ENCODE data around the gene SEPHS2.
A peak's percentile ranks its signal among the peaks of the same experiment; 100 is the strongest.
"Not testable (repeated sequence)": the region's sequence is repeated elsewhere in the genome, so short reads cannot be mapped to it uniquely, and the experiment has no call there.

Gene SEPHS2, protein sequence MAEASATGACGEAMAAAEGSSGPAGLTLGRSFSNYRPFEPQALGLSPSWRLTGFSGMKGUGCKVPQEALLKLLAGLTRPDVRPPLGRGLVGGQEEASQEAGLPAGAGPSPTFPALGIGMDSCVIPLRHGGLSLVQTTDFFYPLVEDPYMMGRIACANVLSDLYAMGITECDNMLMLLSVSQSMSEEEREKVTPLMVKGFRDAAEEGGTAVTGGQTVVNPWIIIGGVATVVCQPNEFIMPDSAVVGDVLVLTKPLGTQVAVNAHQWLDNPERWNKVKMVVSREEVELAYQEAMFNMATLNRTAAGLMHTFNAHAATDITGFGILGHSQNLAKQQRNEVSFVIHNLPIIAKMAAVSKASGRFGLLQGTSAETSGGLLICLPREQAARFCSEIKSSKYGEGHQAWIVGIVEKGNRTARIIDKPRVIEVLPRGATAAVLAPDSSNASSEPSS

GRCh38 chr16:30445408-30446202 lies at the start of gene SEPHS2:
SEPHS2 (minus strand) TSS chr16:30445874; CDS start chr16:30445727, 147 bp downstream.
- DNase-seq (ENCODE audit: low read depth, low spot score): peak; percentile 83

- DNase-seq (ENCODE audit: low read depth, low spot score): no peak
These were observed 49.0 kb upstream of the SEPHS2 start for GRCh38 chr16:30494709-30495108.

DNA sequence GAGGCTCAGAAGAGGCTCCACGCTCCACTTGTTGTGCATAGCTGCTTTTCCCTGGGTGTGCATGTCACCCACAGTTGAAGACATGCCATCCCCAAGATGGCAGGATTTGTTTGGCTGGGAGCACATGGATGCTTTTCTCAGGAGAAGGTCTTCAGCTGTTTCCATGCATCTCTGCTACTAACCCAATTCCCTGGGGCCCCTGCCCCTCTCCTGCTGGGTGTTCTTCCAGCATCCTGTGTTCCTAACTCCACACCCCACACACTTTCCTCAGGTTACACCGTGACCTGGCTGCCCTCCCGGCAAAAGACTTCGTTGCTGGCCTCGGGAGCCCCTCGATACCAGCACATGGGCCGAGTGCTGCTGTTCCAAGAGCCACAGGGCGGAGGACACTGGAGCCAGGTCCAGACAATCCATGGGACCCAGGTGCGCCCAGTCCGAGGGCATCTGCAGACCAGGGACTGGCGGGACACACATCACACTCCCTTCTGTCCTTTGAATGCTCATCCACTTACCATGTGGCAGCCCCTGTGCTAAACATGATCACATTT lies 48.3 kb upstream of the SEPHS2 start:
- DNase-seq (ENCODE audit: low read depth, low spot score): no peak

DNA sequence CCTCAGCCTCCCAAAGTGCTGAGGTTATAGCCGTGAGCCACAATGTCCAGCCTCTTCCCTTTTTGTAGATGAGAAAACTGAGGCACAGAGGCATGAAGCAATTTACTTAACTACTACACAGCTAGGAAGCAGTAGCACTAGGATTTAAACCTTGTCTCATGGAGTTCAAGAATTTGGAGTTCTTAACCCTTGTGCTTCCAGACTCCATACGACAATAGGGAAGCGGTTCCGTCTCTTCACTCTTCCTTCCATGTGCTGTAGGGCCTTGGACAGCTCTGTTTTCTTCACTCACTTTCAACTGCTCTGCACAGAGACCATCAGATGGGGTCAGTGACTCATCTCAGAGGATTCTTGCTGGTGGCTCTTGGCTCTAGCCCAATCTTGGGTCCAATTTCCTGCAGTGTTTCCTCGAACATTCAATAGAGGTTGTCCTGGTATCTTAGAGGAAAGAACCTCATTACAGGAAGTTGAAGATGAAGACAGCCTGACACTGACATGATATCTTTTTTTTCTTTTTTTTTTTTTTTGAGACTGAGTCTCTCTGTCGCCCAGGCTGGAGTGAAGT lies 46.2 kb upstream of the SEPHS2 start:
- DNase-seq (ENCODE audit: low read depth, low spot score): peak; percentile 46

GRCh38 chr16:30491229-30491628 lies 45.6 kb upstream of the SEPHS2 start:
- DNase-seq (ENCODE audit: low read depth, low spot score): no peak

- no peak for DNase-seq (ENCODE audit: low read depth, low spot score)
These were observed 44.5 kb upstream of the SEPHS2 start for GRCh38 chr16:30490210-30490609.

DNA sequence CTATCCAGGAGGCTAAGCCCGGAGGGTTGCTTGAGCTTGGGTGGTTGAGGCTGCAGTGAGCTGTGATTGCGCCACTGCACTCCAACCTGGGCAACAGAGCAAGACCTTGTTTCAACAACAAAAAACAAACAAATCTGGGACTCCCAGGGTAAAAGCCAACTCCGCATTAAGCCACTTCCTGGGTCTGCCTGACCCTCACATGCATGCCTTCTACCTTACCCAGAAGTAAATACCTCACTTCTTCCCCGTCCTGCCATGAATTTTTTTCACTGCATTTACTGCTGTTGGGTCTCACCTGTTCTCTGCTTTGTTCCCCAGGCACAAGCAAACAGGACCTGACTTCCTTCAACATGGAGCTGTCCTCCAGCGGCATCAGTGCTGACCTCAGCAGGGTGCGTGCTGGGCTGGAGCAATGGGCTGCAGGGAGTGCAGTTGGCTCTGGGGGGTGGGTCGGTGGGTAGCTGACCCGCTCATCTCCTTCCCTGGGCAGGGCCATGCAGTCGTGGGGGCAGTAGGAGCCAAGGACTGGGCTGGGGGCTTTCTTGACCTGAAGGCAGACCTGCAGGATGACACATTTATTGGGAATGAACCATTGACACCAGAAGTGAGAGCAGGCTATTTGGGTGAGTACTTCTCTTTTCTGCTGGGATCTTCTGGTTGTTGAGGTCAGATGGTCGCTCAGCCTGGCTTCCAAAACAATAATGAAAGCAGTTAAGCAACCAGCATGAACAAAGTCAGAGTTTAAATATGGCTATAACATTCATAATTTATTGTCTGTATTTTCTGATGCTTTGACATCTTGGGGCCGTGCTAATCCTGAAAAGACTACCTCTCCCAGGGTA lies 43.3 kb upstream of the SEPHS2 start:
- DNase-seq (ENCODE audit: low read depth, low spot score): no peak

DNA sequence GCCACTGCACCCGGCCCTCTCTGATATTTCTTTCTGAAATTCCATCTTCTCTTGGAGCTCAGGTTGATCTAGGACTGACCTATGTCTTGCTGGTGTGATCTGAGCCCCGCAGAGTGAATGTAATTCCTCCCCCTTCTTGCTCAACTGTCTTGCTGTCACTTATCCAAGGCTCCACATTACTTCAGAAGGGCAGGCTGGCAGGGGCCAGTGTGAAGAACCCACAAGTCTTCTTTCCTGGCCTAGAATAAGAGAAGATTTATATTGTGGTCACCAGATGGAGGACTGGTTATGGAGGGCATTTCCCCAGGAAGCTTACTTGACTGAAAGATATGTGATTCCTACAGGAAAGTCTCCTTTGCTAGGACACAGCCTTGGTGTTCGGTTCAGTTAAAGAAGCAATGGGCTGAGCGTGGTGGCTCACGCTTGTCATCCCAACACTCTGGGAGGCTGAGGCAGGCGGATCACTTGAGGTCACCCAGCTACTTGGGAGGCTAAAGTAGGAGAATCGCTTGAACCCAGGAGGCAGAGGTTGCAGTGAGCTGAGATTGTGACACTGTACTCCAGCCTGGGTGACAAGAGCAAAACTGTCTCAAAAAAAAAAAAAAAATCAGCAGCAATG lies 40.3 kb upstream of the SEPHS2 start:
- DNase-seq (ENCODE audit: low read depth, low spot score): no peak

DNA sequence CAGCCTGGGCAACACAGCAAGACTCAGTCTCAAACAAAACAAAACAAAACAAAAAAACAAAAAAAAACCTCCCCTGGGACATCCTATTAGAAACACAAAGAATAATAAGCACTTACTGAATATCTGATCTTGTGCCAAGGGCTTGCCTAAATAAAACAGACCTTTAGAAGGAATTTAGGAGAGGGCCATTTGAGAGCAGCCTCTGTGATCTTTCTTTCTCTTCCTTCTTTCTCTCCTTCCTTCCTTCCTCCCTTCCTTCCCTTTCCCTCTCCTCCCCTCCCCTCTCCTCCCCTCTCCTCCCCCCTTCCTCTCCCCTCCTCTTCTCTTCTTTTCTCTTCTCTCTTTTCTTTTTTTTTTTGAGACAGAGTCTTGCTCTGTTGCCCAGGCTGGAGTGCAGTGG lies 39.2 kb upstream of the SEPHS2 start:
- no peak for DNase-seq (ENCODE audit: low read depth, low spot score)

DNA sequence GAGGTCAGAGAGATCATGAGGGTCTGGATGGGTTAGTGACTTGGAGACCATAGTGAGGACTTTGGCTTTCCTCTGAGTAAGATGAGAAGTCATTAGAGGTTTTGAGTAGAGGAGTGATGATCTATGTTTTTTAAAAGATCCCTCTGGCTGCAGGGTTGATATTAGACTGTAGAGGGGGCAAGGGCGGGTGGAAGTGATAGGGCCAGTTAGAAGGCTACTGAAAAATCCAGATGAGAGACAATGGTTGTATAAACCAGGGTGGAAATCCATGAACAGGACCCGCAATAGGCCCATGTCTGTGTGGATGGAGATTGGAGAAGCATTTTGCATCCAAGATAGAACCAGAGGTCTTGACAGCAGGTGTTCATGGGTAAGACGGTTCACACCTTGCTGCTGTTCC lies 36.7 kb upstream of the SEPHS2 start:
- DNase-seq (ENCODE audit: low read depth, low spot score): no peak

DNA sequence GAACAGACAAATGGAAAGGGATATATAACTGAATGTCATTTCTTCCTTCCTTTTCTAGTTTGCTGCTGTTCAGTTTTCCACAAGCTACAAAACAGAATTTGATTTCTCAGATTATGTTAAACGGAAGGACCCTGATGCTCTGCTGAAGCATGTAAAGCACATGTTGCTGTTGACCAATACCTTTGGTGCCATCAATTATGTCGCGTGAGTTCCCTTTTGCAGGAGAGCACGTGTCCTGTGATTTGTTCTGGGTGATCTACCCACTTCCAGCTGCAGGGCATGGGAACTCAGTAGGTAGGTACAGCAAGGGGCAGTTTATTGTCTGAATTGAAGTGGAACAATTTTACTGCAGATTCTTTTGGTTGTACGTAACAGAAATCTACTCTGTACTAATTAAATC lies 35.7 kb upstream of the SEPHS2 start:
- DNase-seq (ENCODE audit: low read depth, low spot score): no peak

DNA sequence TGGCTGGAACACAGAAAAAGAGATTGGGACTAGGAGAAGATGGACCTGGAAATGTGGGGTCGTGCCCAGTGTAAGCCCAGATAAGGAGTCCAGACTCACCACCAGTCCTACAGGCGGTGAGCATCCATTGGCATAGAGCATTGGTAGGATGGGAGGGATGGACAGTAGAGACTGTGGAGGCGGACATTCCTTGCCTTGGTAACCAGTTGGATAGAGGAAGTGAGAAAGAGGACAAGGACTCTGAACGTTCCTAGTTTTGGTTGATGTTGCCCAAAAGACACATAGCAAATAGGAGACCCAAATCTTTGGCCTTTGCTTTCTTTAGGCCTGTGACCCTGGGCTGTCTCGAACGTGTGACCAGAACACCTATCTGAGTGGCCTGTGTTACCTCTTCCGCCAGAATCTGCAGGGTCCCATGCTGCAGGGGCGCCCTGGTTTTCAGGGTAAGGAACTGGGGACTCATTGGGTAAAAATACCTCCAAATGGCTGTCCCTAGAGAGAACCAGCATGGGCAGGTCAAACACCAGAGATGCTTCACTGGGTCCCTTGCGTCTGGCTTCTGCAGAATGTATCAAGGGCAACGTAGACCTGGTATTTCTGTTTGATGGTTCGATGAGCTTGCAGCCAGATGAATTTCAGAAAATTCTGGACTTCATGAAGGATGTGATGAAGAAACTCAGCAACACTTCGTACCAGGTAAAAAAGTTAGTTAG lies 33.2 kb upstream of the SEPHS2 start:
- no peak for DNase-seq (ENCODE audit: low read depth, low spot score)

GRCh38 chr16:30477773-30478172 lies 32.1 kb upstream of the SEPHS2 start:
- DNase-seq (ENCODE audit: low read depth, low spot score): not testable (repeated sequence)

GRCh38 chr16:30476991-30477390 lies 31.3 kb upstream of the SEPHS2 start:
- DNase-seq (ENCODE audit: low read depth, low spot score): no peak

- DNase-seq (ENCODE audit: low read depth, low spot score): no peak
These were observed 29.0 kb upstream of the SEPHS2 start for GRCh38 chr16:30474684-30475083.

- no peak for DNase-seq (ENCODE audit: low read depth, low spot score)
These were observed 28.4 kb upstream of the SEPHS2 start for GRCh38 chr16:30474074-30474452.

DNA sequence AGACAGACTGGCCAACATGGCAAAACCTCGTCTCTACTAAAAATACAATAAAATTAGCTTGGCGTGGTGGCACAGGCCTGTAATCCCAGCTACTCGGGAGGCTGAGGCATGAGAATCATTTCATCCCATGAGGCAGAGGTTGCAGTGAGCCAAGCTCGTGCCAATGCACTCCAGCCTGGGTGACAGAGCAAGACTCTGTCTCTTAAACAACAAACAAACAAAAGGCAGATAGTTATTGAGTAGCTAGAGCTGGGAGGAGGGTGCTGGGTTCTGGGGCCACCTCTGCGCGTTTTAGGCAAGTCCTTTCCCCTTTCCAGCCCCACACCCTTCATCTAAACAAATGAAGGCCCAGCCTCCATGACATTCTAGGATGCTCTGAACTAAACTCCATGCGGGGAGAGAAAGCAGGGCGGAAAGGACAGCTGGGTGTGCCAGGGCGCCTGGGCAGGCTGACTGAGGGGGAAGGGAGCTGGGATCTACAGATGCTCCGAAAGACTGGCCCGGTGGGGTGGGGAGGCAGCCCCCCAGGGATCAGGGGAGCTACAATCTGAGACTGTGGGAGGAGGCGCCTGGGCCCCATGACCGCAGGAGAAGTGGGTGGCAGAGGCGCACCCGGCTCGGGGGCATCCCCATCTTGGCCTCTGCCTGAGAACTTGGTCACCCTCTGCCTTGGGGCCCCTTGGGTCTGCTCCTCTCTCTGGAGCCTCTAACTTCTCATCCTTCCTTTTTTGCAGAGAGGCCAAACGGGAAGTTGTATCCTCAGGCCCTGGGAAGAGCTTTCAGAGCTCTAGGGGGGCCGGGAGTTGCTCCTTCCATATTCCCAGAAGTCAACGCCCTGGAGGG lies 27.8 kb upstream of the SEPHS2 start:
- no peak for DNase-seq (ENCODE audit: low read depth, low spot score)

GRCh38 chr16:30472328-30472942 lies 26.8 kb upstream of the SEPHS2 start, which contains the start of gene ITGAL:
ITGAL (plus strand) TSS chr16:30472742; CDS start chr16:30472838, 96 bp downstream.
- DNase-seq (ENCODE audit: low read depth, low spot score): no peak

DNA sequence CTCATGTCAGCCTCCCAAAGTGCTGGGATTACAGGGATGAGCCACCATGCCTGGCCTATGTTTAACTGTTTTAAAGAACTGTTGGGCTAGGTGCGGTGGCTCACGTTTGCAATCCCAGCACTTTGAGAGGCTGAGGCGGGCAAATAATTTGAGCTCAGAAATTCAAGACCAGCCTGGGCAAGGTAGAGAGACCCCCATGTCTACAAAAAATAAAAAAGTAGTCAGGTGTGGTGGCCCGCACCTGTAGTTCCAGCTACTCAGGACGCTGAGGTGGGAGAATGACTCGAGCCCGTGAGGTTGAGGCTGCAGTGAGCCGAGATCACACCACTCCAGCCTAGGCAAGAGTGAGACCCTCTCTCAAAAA lies 24.9 kb upstream of the SEPHS2 start:
- no peak for DNase-seq (ENCODE audit: low read depth, low spot score)

Data from brain pericyte (primary cell).